ENCODE data around the gene RPP30.
"Not testable (repeated sequence)": the region's sequence is repeated elsewhere in the genome, so short reads cannot be mapped to it uniquely, and the experiment has no call there.

Gene RPP30

GRCh38 chr10:90888387-90888786 is 16.6 kb downstream of the RPP30 start:
- no peak for DNase-seq (ENCODE audit: low spot score)
- TF ChIP-seq CTCF (IDR thresholded peaks at IDR 0.05; ENCODE audit: extremely low read depth, missing control alignments): no peak

GRCh38 chr10:90889636-90890035 is 17.9 kb downstream of the RPP30 start:
- no peak for DNase-seq (ENCODE audit: low spot score)
- TF ChIP-seq CTCF (IDR thresholded peaks at IDR 0.05; ENCODE audit: extremely low read depth, missing control alignments): no peak

GRCh38 chr10:90890347-90890746 is 18.6 kb downstream of the RPP30 start:
- no peak for DNase-seq (ENCODE audit: low spot score)

GRCh38 chr10:90893190-90893589 is 21.4 kb downstream of the RPP30 start:
- TF ChIP-seq CTCF (IDR thresholded peaks at IDR 0.05; ENCODE audit: extremely low read depth, missing control alignments): no peak
- DNase-seq (ENCODE audit: low spot score): no peak

More at GRCh38 chr10:90890347-90890746, 18.6 kb downstream of the RPP30 start:
- no peak for TF ChIP-seq CTCF (IDR thresholded peaks at IDR 0.05; ENCODE audit: extremely low read depth, missing control alignments)

DNA sequence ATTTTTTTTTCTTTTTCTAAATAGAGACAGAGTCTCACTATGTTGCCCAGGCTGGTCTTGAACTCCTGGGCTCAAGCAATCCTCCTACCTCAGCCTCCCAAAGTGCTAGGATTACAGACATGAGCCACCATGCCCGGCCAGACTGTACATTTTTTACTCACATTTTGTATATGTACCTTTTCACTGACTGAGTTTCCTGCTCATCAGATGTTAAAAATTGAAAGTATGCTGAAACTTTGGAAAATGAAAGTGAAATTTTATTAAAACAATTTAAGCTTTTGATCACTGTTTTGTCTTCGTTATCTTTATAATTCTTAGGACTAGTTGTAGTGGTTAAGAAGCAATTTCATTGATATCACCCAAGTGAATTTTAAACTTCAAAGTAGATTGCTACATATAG is 25.1 kb downstream of the RPP30 start:
- not testable (repeated sequence) for DNase-seq (ENCODE audit: low spot score)

DNA sequence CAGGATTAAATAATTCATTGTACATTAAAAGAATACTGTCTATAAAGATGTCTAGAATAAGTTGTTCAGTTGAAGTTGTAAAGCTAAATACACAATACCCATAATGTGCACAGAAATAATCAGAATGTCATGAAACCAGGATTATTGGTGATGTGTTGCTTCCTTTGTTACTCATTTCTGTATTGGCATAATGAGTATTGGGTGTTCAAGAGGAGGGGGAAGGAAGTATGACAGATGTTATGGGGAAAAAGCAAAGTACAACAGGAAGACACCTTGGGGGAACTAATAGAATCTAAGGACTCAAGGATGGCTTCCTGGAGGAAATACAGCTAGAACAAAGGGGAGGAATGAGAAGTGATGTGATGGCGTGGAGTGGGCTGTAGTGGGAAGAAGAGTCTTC is 34.2 kb downstream of the RPP30 start:
- DNase-seq (ENCODE audit: low spot score): no peak
- TF ChIP-seq CTCF (IDR thresholded peaks at IDR 0.05; ENCODE audit: extremely low read depth, missing control alignments): no peak

DNA sequence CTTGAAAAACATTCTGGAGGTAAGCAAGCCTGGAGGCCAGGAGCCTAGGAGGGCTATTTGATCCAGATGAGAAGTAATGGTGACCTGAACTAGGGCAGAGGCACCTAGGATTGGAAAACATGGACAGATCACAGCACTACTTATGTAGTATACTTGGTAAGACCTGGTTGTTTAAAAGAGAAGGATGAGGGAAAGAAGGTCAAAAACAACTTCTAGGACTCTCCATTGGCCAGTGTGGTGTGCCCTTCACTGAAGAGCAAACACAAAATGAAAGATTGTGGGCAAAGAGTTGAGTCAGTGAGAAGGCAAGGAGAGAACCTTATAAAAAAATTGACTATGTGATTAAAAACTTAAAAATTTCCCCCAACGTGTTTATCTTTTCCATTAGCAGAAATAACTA is 34.8 kb downstream of the RPP30 start:
- DNase-seq (ENCODE audit: low spot score): no peak
- TF ChIP-seq CTCF (IDR thresholded peaks at IDR 0.05; ENCODE audit: extremely low read depth, missing control alignments): no peak

DNA sequence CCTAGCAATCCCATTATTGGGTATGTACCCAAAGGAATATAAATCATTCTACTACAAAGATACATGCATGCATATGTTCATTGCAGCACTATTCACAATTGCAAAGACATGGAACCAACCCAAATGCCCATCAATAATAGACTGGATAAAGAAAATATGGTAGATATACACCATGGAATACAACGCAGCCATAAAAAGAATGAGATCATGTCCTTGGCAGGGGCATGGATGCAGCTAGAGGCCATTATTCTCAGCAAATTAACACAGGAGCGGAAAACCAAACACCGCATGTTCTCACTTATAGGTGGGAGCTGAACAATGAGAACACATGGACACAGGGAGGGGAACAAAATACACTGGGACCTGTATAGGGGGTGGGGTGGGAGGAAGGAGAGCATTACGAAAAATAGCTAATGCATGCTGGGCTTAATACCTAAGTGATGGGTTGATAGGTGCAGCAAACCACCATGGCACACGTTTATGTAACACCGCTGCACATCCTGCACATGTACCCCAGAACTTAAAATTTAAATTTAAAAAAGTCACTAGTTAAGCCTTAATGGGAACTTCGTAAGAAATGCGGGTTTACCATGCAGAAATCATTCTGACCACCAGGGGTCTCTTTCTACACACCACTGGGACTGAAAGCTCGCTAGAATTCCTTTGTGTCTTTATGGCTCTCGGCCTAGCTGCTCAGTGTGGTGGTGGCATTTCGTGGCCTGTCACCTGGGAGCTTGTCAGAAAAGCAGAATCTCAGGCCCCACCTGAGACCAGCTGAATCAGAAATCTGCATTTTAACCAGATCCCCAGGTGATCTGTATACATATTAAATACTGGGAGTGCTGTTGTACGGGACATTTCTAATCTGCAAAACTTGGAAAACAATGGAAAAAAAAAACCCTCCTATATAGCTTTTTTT is 39.6 kb downstream of the RPP30 start:
- peak; percentile 64 for TF ChIP-seq CTCF (IDR thresholded peaks at IDR 0.05; ENCODE audit: extremely low read depth, missing control alignments)
- peak; percentile 55 for DNase-seq (ENCODE audit: low spot score)

All from GM20000 (cell line).